ENCODE results near the gene THRB.

THRB gene

DNA sequence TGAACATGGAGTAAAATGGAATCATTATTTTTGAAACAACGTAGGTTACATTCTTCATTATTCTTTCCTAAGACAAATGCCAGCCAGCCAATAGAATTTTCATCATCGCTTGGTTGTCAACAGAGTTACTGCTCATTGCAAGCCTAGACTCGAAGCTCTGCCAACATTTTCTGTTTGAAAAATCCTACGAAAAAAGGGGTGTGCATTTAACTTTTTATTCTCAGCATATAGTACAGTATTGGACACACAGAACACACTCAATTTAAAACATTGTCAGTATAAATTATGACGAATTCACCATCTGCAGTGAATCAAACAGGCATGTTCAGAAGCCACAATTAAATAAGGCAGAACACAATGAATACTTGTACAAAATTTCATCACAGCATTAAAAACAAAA is 317.4 kb downstream of the THRB start:
- DNase-seq (ENCODE audit: low read depth) = no peak

DNA sequence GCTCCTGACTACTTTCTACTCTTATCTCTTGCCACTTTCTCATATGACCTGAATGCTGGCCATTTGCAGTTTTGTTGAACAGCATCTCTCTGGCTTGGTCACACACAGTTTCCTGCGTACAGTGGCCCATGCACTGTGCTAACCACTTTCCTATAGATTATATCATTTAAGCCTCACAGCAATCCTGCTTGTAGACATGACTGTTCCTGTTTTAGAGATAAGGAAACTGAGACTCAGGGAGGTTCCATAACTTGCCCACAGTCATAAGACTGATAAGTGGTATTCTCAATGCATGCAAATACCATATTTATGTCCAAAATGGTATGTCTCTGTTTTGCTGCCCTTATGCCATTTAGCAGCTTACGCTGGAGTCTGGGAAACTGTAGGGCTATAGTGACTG is 320.0 kb downstream of the THRB start:
- no peak for DNase-seq (ENCODE audit: low read depth)

DNA sequence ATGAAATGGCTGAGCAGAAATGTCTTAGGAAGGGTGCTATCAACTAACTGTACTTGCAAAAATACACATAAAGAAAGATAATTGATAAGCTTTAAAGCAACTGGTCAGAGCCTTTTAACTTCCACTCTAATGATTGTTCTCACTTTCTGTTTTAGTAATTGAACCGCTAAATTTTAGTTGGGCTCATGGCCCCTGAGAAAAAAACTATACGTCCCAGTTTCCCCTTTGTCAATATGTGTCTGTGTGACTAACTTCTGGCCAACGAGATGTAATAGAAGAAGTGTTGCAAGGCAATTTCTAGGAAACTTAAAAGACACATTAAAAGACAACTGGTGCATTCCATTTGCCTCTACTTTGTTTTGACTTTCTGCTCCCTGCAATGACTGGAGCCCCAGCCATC is 325.7 kb downstream of the THRB start:
- no peak for DNase-seq (ENCODE audit: low read depth)

DNA sequence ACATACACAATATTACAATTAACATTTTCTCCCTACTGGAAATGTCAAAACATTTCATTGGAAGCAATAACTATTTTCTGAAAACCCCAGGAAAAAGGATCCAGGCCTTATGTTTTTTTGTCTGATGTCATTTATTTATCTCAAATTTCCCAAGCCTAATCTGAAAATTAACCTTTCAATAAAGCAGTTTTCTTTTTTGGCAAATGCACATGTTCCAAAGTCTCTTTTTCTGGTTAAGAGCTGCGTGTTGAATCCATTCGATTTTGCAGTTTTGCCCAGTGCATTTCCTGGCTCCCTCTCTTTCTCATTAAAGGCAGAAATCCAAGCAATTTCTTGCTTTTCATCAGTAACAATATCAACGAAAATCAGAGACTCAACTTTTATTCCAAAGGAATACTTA is 327.2 kb downstream of the THRB start:
- DNase-seq (ENCODE audit: low read depth) = no peak

DNA sequence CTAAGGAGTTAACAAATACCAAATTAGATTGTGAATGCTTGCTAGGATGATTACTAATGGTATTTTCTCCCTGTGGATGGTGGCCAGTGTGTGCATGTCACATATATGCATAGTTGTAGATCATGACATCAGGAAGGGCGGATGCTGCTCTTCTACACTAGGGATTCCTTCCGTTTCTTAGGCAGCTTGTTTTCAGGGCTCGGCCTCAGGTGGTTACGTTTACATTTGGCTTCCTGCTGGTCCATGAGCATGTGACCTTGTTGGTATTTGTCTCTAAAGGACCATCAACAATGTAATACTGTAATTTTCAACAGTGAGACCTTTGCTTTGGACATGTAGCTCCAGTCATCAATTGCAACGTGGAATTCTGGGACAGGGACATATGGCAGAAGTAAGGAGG is 328.1 kb downstream of the THRB start:
- no peak for DNase-seq (ENCODE audit: low read depth)

DNA sequence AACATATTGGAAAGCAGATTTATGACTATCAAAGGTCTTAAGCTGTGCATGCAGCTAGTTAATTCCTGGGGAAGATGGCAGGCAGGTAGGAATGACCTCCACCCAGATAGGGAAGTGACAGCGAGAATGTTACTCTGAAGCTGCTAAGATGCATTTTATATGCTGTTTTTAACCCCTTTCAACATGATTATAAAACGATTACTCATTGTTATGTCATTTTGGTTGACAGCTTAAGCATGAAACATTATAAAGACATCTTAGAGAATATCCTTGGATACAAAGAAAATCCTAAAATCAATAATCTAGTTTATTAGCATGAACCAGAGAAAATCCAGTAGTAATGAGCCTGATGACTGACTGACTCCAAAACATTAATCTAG is 329.1 kb downstream of the THRB start:
- DNase-seq (ENCODE audit: low read depth) = no peak

DNA sequence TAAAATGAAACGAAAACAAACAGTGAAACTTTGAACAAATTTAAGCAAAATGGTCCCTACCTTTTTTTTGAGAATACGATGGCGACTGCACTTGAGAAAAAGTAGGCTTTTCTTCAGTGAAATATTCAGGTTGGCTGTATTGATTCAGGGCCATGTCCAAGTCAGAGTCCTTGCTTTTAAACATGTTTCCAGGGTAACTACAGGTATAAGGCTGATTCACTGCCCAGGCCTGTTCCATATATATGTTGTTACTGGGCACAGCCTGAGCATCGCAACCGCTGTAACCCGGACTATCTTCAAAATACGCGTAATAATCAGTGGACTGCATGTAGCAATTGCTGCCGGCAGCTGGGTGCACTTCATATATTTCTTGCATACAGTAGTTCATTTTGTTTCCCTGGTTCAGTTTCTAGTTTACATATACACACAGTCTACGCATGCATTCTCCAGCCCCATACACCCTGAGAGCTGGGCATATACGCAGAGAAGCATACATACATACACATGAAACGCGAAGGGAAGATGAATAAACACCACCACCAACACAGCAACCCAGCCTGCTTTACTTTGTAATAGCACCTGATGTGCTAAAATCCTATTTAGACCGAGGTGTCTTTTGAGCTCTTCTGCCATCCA is 329.6 kb downstream of the THRB start:
- no peak for DNase-seq (ENCODE audit: low read depth)

DNA sequence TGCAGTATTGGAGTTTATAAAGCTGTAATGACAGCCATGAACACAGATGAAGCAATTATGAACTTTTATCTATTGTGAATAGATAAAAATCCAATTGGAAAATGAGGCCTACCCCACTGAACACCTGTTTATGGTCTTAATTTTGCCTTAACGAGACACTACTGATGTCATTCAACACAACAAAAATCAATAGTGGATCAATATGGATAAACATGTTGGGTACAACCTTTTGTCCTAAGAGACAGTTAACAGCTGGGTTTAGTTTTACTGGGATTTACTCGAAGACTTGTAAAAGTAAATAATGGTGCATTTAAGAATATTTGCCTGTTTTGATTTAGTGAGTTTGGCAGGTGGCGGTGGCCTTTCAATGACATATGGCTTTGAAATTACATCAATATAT is 331.7 kb downstream of the THRB start:
- DNase-seq (ENCODE audit: low read depth) = no peak

DNA sequence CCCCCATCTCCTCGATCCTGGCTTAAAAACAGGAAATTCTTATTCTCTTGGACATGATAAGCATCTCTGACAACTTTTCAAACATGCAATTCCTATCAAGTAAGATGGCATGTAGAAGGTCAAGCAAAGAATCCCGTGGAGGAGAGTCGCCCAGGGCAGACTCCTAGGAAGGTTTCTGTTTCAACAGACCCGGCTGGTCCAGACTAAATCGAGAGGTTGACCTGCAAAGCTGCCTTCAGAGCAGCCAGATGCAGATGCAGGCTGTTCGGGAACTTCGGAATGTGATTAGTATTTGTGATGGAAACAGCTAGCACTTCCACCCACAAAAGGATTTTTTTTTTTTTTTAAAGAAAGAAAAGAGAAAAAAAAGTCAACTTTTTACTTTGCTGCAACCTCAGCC is 332.8 kb downstream of the THRB start:
- no peak for DNase-seq (ENCODE audit: low read depth)

DNA sequence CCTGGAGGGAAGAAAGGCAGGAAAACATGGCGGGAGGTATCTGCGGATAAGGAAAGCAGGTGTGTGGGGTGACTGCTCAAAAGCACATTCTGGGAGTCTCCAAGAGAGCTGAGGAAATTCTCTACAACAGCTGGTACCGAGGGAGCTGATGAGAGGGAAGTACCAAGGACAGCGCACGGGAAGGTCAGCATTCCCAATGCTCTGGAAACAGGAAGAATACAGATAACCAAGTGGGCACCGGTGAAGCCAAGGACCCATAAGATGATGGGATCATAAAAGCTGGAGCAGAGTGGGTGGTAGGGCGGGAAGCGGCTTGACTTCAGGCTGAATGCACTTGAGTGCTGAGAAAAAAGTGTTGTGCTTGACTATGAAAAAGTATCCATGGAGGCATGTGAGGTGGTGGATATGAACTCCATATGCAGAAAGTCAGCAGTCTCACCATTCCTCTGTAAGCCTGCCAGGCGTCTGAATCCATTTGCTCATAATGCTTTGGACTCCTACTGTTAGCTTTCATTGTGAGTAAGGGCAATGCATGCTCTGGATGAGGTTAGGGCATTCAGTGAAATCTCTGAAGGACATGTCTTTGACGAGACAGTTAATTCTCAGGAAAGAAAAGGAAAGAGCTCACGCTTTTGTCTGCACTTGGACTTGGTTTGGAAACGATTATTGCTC is 334.1 kb downstream of the THRB start:
- DNase-seq (ENCODE audit: low read depth) = no peak

DNA sequence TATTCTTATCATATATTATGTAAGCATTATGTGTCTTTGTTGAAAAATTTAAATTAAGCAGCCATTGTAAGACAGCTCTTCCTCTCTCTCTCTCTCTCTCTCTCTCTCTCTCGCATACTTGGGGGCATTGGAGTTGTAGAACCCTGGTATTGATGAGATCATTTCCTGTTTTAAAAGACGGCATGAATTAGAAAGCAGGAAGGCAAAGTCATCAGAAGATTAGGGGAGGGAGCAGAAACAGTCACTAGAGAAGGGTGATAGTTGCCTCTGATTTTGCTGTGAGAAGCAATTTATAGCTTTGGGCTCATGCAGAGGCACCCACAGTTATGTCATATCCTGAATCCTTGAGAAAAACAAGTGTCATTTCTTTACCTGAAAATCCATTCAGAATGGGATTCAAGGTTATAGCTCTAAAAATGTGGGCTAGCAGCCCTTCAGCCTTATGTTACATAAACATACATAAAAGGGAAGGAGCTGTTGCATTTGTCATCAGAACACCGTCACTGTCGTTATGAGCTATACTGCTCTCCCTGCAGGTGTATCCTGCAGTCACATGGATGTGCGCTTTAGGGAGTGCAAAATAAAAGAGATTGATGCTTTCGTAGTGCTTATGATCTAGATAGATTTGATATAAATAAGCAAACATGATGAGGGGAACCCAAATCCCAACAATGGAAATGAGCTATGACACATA is 335.7 kb downstream of the THRB start:
- no peak for DNase-seq (ENCODE audit: low read depth)

DNA sequence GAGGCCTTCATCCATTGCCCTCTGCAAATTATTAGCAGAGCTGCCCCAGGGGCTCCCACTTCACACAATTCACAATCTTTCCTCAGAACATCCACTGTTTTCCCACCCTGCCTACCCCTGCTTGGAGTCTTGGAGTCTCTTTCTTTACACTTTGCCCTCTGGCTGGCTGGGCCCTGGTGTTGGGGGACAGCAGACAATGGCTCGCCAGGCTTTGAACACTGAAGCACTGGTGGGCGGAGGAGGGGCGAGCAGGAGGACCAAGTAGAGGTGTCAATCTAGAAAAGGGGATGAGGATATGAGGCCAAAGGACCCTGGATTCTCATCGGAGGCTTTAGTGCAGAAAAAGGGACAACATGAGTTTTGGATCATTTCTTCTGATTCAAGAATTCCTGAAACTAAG is 337.5 kb downstream of the THRB start:
- no peak for DNase-seq (ENCODE audit: low read depth)

DNA sequence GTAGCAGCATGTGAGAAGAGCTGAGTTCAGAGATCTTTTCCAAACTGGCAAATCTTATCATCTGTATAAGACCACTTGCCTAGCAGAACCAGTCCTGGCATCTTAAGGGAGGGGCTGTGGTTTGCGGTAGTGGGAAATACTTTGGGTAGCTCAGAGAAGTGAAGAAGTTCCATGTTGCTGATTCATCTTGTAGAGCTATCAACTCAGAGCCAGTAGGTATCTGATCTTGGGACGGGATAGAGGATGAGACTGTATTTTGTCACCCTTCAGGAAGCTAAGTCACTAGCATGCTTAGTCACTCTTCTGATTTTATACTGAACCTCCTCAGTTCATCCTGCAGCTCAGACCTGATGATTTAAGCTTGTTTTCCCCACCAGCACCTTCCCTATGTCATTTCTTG is 338.2 kb downstream of the THRB start:
- DNase-seq (ENCODE audit: low read depth) = no peak

DNA sequence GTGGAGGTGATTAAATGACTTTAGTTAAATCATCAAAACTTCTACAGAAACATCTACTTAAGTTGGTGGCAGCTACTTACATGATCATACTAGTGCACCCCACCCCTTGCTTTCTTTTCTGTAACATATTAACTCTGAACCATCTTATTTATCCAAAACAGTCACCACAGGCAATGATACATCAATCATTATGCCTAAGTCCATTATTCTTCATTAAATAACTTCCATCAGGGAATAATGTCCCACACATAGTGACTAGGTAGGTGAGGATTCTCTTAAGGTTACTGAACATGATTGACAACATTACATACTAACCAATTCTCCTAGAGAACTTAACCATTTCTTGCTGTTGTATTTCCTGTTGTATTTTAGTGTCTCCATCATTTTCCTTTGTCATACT is 339.4 kb downstream of the THRB start:
- DNase-seq (ENCODE audit: low read depth) = no peak

DNA sequence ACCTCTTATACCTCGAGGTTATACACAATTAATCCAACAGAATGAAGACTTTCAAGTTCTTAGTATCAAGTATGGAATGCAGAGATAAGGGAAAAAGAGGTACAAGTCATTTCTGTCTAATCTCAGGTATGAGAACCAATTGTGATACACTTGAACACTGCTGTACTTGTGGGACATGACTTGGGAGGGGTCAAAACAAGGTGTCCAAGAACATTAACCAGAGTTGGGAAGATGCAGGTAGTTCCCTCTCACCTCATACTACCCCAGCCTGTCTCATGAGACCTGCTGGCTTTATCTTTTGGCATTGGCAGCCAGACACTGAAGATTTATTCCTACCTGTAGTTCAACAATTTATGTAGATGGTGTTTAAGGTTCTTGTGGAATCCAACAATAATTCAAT is 339.9 kb downstream of the THRB start:
- DNase-seq (ENCODE audit: low read depth) = no peak

DNA sequence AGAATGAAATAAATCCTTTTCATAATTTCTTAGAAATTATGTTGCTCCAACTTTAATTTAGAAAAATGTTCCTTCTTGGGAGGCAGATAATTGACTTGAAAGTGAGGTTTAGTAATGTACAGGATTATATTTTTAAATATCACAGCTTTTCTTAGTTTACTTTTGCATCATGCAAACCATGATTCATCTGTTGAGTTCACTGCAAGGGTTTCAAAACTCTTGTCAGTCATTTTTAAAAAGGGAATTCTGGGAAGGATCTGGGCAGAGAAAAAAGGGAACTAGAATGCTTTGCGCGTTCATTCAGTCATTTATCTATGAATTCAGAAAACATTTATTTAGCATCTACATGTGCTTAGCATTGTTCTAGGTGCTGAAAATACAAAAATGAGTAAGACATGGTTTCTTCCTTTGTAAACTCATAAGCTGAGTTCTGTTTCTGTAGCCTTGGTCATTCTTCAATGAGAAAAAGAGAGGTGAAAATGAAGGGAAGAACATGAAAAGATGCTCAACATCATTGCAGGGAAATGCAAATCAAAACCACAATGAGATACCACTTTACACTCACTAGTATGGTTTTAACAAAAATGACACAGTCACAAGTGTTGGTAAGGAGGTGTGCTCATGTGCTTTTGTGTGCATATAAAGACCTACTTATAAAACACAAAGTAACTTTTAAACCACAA is 340.5 kb downstream of the THRB start:
- no peak for DNase-seq (ENCODE audit: low read depth)

DNA sequence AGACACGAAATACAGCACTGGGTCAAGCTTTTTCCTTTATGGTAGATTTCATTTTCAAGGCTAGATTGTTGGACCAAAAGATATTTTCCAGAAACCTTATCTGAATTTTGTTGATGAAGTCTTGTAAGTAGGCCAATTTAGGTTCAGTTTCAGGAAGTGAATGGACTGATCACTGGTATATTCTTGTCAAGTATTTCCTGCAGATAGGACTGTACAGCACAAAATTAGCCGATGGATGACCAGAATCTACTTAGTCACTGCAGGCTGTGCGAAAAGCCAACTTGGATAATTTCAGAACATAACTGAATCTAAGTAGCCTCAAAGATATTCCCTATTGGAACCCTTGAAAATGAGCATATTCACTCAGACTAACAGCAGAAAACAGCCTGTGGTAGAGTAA is 343.1 kb downstream of the THRB start:
- no peak for DNase-seq (ENCODE audit: low read depth)

DNA sequence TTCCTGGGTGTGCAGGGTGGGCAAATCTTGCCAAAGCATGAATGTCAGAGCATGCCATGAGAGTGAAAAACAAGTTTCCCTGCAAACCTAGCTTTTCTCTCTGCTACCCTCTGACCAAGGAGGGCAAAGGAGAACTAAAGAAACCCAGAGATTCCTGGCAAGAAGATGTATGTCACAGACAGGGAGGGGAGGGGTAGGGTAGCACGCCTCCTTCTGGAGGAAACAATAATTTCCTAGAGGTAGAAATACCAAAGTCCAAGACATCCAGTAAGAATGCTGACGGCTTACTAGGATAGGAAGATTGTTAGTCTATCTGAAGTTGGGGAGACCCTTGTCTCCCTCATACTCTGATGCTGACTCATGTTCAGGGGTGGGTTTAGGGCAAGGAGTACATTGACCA is 345.6 kb downstream of the THRB start:
- no peak for DNase-seq (ENCODE audit: low read depth)

DNA sequence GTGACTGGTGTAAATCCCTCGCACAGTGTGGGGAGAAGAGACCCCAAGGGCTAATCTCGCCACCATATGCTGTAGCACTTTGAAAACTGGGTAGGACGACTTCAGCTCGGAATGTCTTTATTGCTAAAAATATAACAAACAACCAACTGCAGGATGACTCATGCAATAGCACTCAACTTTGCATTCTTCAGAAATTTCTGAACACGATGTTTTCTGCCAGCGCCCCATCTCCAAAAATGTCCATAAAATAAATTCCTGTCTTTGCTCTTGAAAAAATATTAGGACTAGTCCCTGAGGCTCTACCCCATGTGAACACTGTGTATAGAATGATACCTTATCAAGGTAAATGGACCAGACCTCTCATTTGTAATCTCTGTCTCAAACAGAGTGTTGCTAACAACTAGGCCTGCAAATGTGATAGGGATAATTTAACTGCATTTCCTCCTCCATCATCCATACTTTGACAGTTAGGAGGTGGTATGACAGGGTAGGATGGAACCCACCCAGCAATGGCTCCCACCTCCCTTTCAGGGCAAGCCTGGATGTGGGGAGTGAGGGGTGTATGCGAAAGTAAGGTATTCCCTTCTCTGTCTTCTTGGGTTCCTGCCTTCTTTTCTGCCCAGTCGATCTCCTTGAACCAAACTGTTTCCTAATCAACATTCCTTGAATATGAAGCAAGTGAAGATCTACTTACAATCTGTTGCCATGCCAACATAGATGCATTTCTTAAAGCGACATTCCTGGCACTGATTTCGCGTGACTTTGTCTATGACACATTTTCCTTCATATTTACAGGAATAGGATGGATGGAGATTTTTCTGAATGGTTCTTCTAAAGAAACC is 348.4 kb downstream of the THRB start:
- no peak for DNase-seq (ENCODE audit: low read depth)

DNA sequence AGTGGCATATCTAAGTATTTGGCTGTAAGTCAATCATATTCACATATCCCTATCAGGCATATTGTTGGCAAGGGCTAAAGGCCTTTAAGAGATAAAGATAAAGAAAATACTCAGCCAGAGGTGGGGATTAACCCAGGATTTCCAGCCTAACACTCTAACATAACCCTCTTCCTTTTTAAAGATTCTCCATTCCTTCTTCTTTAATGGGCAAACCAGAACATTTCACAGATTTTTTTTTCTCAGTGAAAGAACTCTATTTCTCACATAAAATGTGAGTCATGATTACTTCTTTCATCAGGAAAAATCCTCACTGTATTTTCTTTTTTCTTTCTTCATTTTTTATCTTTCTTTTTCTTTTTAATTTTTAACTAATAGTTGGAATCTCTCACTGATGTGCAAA is 349.2 kb downstream of the THRB start:
- no peak for DNase-seq (ENCODE audit: low read depth)

DNA sequence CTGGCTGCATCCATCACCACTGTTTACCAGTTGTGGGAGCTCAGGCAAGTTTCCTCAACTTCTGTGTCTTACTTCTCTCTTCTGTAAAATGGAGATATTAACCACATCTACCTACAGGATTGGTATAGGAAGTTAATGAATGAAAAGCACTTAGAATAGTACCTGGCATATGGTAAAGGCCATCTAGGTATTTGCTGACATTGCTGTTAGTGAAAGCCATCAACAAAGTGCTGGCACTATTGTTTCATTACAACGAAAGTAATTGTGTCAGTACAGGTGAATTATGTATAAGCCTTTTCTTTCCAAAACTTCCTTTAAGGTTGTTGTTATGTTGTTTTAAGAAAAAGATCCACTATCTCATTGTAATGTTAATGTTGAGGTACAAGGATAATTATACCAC is 352.5 kb downstream of the THRB start:
- DNase-seq (ENCODE audit: low read depth) = no peak

DNA sequence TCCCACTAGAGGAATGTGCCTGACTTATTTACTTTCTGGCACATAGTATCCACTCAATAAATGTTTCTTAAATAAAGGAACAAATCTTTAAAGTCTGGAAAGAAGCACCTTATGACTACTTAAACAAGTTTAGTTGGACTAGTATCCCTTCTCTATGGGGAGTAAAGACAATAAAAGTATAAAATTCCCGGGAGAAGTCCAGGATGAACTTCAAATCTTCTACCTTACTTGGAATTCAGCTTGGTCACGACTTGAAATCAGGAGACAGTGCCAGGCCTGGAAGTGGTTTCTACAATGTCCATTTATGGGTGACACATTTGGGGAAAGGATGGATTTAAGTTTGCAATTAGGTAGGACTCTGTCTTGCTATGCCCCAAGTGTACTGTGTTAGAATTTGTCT is 353.1 kb downstream of the THRB start:
- no peak for DNase-seq (ENCODE audit: low read depth)
